HG02610 (cell line): Measurements from ENCODE around the gene FAM151B.
"Not testable (repeated sequence)": the region's sequence is repeated elsewhere in the genome, so short reads cannot be mapped to it uniquely, and the experiment has no call there.

Experiments
- ATAC-seq: cut with Tn5 transposase; IDR thresholded peaks from one replicate; pipeline ENCODE4 v1.9.1; 2021; ENCODE audit warnings: mild to moderate bottlenecking, moderate library complexity; ENCODE audit not compliant: unreplicated experiment

FAM151B gene

GRCh38 chr5:80502800-80503199 lies 14.9 kb downstream of the FAM151B start:
- no peak for ATAC-seq

DNA sequence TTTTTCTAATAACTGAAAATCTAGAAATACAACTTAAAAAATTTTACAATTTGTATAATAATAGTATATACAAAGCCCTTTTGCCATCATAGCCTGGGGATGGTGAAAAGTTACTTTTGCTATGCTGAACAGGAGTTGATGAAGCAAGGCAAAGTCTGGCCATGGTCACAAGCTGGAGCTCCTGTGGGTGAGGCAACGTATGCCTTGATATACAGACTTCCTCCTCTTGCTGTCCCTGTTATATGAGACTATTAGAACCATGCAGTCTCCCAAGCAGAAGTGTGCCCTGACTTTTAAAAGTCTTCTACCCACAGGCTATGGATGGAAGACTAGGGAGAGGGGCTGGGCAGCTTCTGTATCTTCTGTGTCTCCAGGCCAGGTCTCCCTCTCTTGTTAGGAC lies 15.7 kb downstream of the FAM151B start:
- no peak for ATAC-seq

- ATAC-seq: no peak
These were observed 16.9 kb downstream of the FAM151B start for GRCh38 chr5:80504833-80505232.

DNA sequence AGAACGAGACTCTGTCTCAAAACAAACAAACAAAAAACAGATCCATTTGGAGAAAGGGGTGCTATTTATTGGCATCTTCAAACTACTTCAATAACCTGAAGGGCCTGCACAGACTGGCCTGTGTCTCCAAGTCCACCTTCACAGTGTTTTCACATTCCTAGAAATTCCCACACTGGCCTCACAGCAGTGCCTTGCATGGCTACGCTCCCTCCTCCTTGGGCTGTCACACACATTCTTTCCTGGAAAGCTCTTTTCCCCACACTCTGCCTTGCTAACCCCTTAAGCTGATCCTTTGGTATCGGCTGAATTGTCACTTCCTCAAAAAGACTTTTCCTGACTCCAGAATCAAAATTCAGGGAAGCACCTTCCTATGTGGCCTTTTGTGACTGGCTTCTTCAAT lies 19.8 kb downstream of the FAM151B start:
- ATAC-seq: no peak

DNA sequence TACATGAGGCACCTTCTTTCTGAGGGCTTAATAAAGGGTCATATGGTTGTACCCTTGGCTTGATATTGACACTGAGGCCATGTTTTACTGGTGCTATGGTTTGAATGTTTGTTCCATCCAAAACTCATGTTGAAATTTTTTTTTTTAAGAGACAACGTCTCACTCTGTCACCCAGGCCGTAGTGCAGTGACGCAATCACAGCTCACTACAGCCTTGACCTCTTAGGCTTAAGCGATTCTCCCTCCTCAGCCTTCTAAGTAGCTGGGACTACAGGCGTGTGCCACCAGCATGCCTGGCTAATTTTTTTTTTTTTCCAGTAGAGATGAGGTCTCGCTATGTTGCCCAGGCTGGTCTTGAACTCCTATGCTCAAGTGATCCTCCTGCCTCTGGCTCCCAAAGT lies 20.9 kb downstream of the FAM151B start:
- no peak for ATAC-seq

- no peak for ATAC-seq
These were observed 21.5 kb downstream of the FAM151B start for GRCh38 chr5:80509362-80509761.

- ATAC-seq: no peak
These were observed 28.9 kb downstream of the FAM151B start for GRCh38 chr5:80516826-80517225.

GRCh38 chr5:80540691-80541090 lies 52.8 kb downstream of the FAM151B start:
- ATAC-seq: no peak

DNA sequence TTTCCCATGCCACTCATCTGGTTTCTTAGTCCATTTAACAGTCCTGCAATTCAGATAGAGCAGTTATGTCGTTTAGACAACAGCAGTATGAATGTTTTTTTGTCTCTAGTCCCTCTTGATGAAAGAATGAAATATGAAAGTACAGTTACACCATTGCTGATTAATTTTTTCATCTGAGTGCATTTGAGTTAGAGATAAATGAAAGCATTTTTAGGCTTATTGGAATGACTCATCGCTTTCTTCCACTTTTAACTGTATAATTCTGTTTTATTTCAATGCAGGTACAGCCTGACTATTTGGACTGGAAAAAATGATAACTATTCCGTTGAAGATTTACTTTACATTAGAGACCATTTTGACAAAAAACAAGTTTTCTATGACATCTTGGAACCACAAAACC lies 53.5 kb downstream of the FAM151B start:
- ATAC-seq: no peak

- ATAC-seq: no peak
These were observed 66.7 kb downstream of the FAM151B start for GRCh38 chr5:80554646-80555045.

GRCh38 chr5:80555099-80555498 lies 67.2 kb downstream of the FAM151B start:
- no peak for ATAC-seq

- ATAC-seq: no peak
These were observed 71.3 kb downstream of the FAM151B start for GRCh38 chr5:80559244-80559643.

DNA sequence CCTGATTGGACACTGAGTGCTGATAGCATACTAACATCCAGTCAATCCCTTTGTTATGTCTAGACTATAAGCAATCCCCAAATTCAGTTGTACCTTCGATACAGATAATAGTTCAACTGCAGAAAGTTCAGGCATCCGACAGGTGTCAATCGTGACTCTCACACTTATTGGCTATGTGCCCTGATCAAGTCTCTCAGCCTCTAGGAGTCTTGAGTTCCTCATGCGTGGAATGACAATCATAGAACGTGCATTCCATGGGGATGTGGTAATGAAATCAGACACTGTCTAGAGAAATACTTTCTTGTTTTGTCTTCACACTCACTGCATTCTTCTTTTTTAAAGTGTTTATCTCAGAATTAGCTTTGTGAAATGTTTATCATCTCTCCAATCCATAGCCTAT lies 77.4 kb downstream of the FAM151B start:
- ATAC-seq: no peak

- ATAC-seq: no peak
These were observed 78.9 kb downstream of the FAM151B start for GRCh38 chr5:80566711-80567259.

- ATAC-seq: no peak
These were observed 80.4 kb downstream of the FAM151B start for GRCh38 chr5:80568251-80568650.

- no peak for ATAC-seq
These were observed 81.4 kb downstream of the FAM151B start for GRCh38 chr5:80569086-80569960.

DNA sequence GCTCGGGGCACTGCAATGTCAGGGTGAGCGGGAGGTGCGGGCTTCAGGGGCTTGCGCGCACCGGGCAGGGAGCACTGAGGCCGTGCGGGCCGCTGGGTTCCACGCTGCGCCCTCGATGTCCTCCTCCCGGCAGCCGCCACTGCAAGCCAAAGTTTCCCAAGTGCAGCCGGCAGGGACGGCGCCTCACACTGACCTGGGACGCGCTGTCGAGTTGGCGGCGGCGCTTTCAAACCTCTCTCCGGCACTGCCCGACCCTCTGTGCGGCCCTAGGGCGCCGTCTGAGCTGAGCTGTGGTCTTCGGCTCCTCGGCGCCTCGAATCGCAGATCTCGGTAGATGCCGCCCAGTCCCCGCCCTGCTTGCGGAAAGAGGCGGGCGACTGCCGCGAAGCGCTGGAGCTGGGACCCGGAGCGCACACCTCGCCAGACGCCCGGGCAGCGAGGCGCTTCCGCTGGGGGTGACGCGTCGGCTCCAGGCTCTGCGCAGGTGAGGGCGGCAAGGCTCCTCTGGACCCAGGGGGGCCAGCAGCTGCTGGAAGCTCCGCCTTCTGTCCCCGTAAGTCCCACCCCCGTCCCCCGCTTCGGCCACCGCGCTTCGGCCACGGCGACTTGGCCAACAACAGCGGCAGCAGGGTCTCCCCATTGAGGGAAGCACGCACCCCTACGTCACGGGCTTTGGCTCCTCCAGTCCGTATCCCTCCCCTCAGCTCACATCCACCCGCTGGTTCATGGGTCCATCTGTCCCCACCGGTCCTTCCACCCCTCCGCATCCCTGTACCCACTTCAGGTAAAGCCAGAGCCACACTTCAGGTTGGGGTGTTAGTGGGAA lies 82.3 kb downstream of the FAM151B start, which contains the start of gene ANKRD34B:
Gene ANKRD34B (minus strand): TSS at position 320 of the 826 bp plus-strand sequence. CDS start 10,261 bp downstream, outside the sequence.
- no peak for ATAC-seq

- no peak for ATAC-seq
These were observed 85.2 kb downstream of the FAM151B start for GRCh38 chr5:80573062-80573461.

GRCh38 chr5:80576383-80576782 lies 88.5 kb downstream of the FAM151B start:
- ATAC-seq: no peak

DNA sequence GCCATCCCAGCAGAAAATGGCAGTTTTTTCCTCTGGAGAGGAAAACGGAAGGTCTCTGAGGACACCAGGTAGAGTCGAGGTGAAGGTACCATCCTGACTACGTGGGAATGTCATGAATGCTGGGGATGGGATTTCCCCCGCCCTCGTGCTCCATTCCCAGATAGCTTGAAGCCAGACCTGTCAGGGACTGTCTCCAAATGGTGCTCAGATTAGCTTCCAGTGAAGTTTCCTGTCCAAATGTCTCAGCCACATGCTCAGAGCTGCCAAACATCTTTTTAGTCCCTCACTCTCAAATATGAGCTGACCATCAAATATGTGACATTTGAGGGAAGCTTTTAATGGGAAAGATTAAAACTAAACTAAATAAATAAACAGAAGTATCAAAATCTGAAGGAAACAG lies 89.8 kb downstream of the FAM151B start:
- ATAC-seq: no peak

GRCh38 chr5:80579050-80579449 lies 91.2 kb downstream of the FAM151B start:
- no peak for ATAC-seq

GRCh38 chr5:80580291-80580690 lies 92.4 kb downstream of the FAM151B start:
- ATAC-seq: not testable (repeated sequence)
